ENCODE data around the gene MYCBP2.
"Not testable (repeated sequence)": the region's sequence is repeated elsewhere in the genome, so short reads cannot be mapped to it uniquely, and the experiment has no call there.

The MYCBP2 gene

DNA sequence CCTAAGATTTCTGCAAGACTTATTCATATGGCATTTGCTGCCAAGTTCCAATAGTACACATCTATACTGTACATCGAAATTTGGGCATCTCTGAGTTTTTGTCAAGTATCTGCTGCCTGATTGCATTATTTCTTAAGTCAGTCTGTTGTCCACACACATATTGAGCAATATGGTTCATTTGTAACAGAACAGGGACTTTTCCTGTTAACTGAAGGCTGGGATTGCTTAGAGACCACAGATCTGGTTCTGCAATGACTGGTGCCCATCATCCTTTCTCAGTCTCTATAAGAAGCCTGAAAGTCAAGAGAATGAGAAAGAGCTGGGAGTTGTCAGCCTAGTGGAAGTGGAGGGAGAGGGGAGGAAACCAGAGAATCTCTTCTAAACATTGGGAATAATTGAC lies 22.5 kb upstream of the MYCBP2 start:
- Mint-ChIP-seq H3K4me3 (no peak overlapping the region), H3K27me3 (peaks cover 4% of the 10 kb centered on the region), H3K36me3 (ENCODE audit: low read depth) (no peaks in the 10 kb centered on the region), H3K9me3 (peaks cover 4% of the 10 kb centered on the region), H3K27ac (no peak overlapping the region), H3K4me1 (ENCODE audit: low read depth) (peaks cover 40% of the 10 kb centered on the region)

DNA sequence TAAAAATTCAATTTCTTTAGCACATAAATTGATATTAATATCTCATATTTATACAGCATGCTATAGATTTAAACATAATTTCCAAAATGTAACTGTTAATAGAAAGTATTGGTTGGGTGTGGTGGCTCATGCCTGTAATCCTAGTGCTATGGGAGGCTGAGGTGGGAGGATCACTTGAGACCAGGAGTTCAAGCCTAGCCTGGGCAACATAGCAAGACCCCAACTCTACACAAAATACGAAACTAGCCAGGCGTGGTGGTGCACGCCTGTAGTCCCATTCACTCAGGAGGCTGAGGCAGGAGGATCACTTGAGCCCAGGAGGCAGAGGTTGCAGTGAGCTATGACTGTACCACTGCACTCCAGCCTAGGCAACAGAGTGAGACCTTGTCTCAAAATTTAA lies 20.5 kb upstream of the MYCBP2 start:
- not testable (repeated sequence) for H3K4me3 Mint-ChIP-seq; H3K27me3 Mint-ChIP-seq; H3K36me3 Mint-ChIP-seq (ENCODE audit: low read depth); H3K27ac Mint-ChIP-seq; H3K9me3 Mint-ChIP-seq
- peaks cover 33% of the 10 kb centered on the region for H3K4me1 Mint-ChIP-seq (ENCODE audit: low read depth)

- H3K9me3 Mint-ChIP-seq = peaks cover 4% of the 10 kb centered on the region
- H3K4me3 Mint-ChIP-seq = peak overlapping the region; percentile 34
- H3K36me3 Mint-ChIP-seq (ENCODE audit: low read depth) = no peaks in the 10 kb centered on the region
- peaks cover 44% of the 10 kb centered on the region for H3K4me1 Mint-ChIP-seq (ENCODE audit: low read depth)
- H3K27ac Mint-ChIP-seq = peak overlapping the region; percentile 96
- peaks cover 4% of the 10 kb centered on the region for H3K27me3 Mint-ChIP-seq
Observed at GRCh38 chr13:77345150-77345780, 18.4 kb upstream of the MYCBP2 start.

DNA sequence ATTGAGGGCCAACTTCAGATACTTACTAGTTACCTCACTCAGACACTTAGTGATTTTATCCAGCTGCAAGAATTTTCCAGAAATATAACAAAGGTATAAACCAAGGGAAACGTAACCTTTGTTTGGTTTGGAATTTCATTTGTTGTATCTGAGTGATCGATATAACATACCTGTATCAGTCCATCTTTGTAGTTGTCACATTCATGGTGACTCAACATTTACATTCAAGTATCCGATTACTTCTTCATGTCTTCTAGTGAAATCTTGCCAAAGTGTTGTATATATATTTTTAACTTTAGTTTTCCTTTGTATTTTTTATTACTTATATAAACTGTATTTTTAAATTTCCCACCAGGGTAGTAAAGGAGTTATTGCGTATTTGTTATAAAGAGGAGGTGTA lies 16.9 kb upstream of the MYCBP2 start:
- H3K27ac Mint-ChIP-seq = peak overlapping the region; percentile 34
- H3K4me3 Mint-ChIP-seq = no peak overlapping the region
- H3K36me3 Mint-ChIP-seq (ENCODE audit: low read depth) = no peaks in the 10 kb centered on the region
- H3K27me3 Mint-ChIP-seq = peaks cover 4% of the 10 kb centered on the region
- H3K9me3 Mint-ChIP-seq = peaks cover 4% of the 10 kb centered on the region
- peaks cover 50% of the 10 kb centered on the region for H3K4me1 Mint-ChIP-seq (ENCODE audit: low read depth)

GRCh38 chr13:77339408-77339807 lies 12.5 kb upstream of the MYCBP2 start:
- Mint-ChIP-seq H3K4me1 (ENCODE audit: low read depth) (peaks cover 37% of the 10 kb centered on the region), H3K9me3 (no peaks in the 10 kb centered on the region), H3K27me3 (no peaks in the 10 kb centered on the region), H3K27ac (peak overlapping the region; percentile 61), H3K4me3 (peak overlapping the region; percentile 2), H3K36me3 (ENCODE audit: low read depth) (no peaks in the 10 kb centered on the region)

DNA sequence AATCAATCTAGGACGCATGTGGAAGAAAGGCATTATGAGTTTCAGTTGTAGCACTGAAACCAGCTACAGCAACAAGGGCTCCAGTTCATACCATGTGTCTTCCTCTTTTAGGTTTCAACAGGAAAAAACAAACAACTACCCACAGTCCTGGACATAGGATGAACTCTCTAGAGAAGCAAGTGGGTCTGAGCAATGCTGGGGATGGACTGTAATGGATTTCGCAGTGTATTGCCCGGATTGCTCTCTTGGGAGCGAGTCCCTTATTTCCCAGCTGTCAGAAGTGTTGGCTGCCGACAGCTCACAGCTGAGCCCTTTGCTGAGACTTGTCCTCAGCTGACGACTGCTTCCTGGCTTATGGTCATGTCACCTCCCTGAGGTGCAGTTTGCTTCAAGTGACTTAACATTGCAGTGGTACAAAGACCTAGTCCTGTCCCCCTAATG lies 12.1 kb upstream of the MYCBP2 start:
- Mint-ChIP-seq H3K4me3 (peak overlapping the region; percentile 2), H3K9me3 (no peaks in the 10 kb centered on the region), H3K27me3 (no peaks in the 10 kb centered on the region), H3K27ac (peak overlapping the region; percentile 61), H3K4me1 (ENCODE audit: low read depth) (peaks cover 37% of the 10 kb centered on the region), H3K36me3 (ENCODE audit: low read depth) (no peaks in the 10 kb centered on the region)

DNA sequence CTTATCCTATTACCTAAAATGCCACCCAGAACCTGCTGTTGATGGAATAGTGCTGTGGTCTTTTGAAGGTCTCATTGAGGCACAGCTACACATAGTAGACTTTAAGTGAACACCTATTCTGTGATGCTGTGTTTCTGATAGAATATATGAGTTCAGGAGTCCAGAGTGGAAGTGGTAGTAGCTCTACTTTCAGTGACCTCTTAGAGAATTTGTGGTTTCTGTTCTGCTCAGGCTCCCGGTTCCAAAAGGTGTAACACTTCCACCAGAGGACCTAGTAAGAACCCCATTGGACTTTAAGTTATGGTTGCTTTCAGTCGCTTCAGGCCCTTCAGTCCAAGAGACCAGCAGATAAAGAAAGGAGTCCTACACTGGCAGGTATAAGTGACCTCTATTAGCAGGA lies 11.4 kb upstream of the MYCBP2 start:
- Mint-ChIP-seq H3K4me3 (no peak overlapping the region), H3K27ac (no peak overlapping the region), H3K36me3 (ENCODE audit: low read depth) (no peaks in the 10 kb centered on the region), H3K27me3 (no peaks in the 10 kb centered on the region), H3K9me3 (no peaks in the 10 kb centered on the region), H3K4me1 (ENCODE audit: low read depth) (peaks cover 37% of the 10 kb centered on the region)

DNA sequence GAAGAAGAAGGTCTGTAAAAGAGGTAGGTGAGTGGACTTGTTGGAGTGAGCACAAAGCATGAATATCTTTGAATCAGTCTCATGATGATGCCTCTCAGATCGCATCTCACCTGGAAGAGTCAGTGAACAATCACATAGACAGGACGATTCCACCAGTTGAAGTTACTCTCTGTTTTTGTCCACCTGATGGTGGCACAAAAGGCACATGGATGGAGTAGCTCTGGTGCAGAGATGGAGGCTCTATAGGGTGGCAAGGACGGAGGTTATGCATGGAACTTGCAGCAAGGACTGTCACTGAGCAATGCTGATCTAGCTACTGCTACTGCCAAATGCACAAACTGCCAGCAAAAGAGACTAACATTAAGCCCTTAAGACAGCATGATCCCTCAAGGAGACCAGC lies 10.3 kb upstream of the MYCBP2 start:
- H3K27me3 Mint-ChIP-seq = no peaks in the 10 kb centered on the region
- no peaks in the 10 kb centered on the region for H3K9me3 Mint-ChIP-seq
- no peaks in the 10 kb centered on the region for H3K36me3 Mint-ChIP-seq (ENCODE audit: low read depth)
- H3K4me3 Mint-ChIP-seq = no peak overlapping the region
- peaks cover 37% of the 10 kb centered on the region for H3K4me1 Mint-ChIP-seq (ENCODE audit: low read depth)
- H3K27ac Mint-ChIP-seq = no peak overlapping the region

- peaks cover 36% of the 10 kb centered on the region for H3K4me1 Mint-ChIP-seq (ENCODE audit: low read depth)
- H3K36me3 Mint-ChIP-seq (ENCODE audit: low read depth) = no peaks in the 10 kb centered on the region
- H3K27me3 Mint-ChIP-seq = no peaks in the 10 kb centered on the region
- no peak overlapping the region for H3K27ac Mint-ChIP-seq
- H3K9me3 Mint-ChIP-seq = no peaks in the 10 kb centered on the region
- no peak overlapping the region for H3K4me3 Mint-ChIP-seq
Observed at GRCh38 chr13:77335543-77335942, 8.6 kb upstream of the MYCBP2 start.

GRCh38 chr13:77333594-77333993 lies 6.7 kb upstream of the MYCBP2 start:
- Mint-ChIP-seq H3K36me3 (ENCODE audit: low read depth) (no peaks in the 10 kb centered on the region), H3K4me1 (ENCODE audit: low read depth) (peaks cover 29% of the 10 kb centered on the region), H3K27me3 (no peaks in the 10 kb centered on the region), H3K27ac (no peak overlapping the region), H3K9me3 (no peaks in the 10 kb centered on the region), H3K4me3 (no peak overlapping the region)

DNA sequence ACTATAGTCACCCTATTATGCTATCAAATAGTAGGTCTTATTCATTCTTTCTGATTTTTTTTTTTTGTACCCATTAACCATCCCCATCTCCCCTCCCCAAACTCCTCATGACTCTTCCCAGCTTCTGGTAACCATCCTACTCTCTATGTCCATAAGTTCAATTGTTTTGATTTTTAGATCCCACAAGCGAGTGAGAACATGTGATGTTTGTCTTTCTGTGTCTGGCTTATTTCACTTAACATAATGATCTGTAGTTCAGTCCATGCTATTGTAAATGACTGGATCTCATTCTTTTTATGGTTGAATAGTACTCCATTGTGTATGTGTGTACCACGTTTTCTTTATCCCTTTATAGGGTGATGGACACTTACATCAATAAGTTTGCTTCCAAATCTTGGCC lies 4.5 kb upstream of the MYCBP2 start:
- Mint-ChIP-seq H3K4me1 (ENCODE audit: low read depth) (peaks cover 37% of the 10 kb centered on the region), H3K9me3 (no peaks in the 10 kb centered on the region), H3K4me3 (peak overlapping the region; percentile 14), H3K36me3 (ENCODE audit: low read depth) (no peaks in the 10 kb centered on the region), H3K27me3 (no peaks in the 10 kb centered on the region), H3K27ac (peak overlapping the region; percentile 54)

DNA sequence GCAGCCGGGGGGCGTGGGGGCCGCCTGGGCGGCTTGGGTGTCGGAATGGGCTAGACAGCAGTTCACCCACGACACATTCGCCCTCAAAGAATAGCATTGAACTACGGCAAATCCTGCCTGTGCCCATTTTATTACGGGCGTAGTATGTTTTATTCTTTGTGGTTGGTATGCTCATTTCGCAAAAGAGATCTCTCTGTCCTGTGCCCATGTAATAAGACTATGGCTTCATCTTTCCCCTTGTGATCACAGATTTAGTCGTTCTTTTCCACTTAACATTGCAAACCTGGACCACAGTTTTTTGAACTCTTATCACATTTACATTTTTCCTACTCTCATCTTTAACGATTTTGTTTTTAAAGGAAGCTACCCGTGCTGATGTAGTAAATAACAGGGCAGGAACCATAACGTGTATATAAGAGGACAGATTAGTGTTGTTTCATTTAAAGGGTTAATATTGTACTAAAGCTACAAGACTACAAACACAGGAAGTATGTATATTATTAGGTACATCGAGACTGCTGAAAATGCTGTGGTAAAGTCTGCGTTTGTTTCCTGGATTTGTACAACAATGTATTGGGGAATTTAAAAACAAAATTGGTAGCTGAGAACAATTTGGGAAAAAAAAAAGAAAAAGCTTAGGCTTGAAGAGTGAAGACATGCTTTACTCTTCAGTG lies 3.2 kb upstream of the MYCBP2 start:
- peaks cover 39% of the 10 kb centered on the region for H3K4me1 Mint-ChIP-seq (ENCODE audit: low read depth)
- no peaks in the 10 kb centered on the region for H3K27me3 Mint-ChIP-seq
- peak overlapping the region; percentile 98 for H3K27ac Mint-ChIP-seq
- peaks cover 5% of the 10 kb centered on the region for H3K36me3 Mint-ChIP-seq (ENCODE audit: low read depth)
- peak overlapping the region; percentile 97 for H3K4me3 Mint-ChIP-seq
- no peaks in the 10 kb centered on the region for H3K9me3 Mint-ChIP-seq

GRCh38 chr13:77329133-77329910 lies 2.4 kb upstream of the MYCBP2 start:
- no peaks in the 10 kb centered on the region for H3K27me3 Mint-ChIP-seq
- H3K4me1 Mint-ChIP-seq (ENCODE audit: low read depth) = peaks cover 46% of the 10 kb centered on the region
- peaks cover 5% of the 10 kb centered on the region for H3K36me3 Mint-ChIP-seq (ENCODE audit: low read depth)
- no peaks in the 10 kb centered on the region for H3K9me3 Mint-ChIP-seq
- peak overlapping the region; percentile 98 for H3K27ac Mint-ChIP-seq
- H3K4me3 Mint-ChIP-seq = peak overlapping the region; percentile 97

GRCh38 chr13:77328819-77329132 lies 1.9 kb upstream of the MYCBP2 start:
- H3K36me3 Mint-ChIP-seq (ENCODE audit: low read depth) = peaks cover 9% of the 10 kb centered on the region
- H3K27me3 Mint-ChIP-seq = no peaks in the 10 kb centered on the region
- peak overlapping the region; percentile 97 for H3K4me3 Mint-ChIP-seq
- peak overlapping the region; percentile 98 for H3K27ac Mint-ChIP-seq
- no peaks in the 10 kb centered on the region for H3K9me3 Mint-ChIP-seq
- H3K4me1 Mint-ChIP-seq (ENCODE audit: low read depth) = peaks cover 52% of the 10 kb centered on the region

GRCh38 chr13:77325371-77325980 lies 1.4 kb downstream of the MYCBP2 start:
- peak overlapping the region; percentile 93 for H3K4me3 Mint-ChIP-seq
- H3K4me1 Mint-ChIP-seq (ENCODE audit: low read depth) = peaks cover 77% of the 10 kb centered on the region
- H3K36me3 Mint-ChIP-seq (ENCODE audit: low read depth) = peaks cover 11% of the 10 kb centered on the region
- no peaks in the 10 kb centered on the region for H3K27me3 Mint-ChIP-seq
- no peaks in the 10 kb centered on the region for H3K9me3 Mint-ChIP-seq
- H3K27ac Mint-ChIP-seq = peak overlapping the region; percentile 97
